Measurements from ENCODE around the gene ZP1.
A peak's percentile ranks its signal among the peaks of the same experiment; 100 is the strongest.

ZP1 gene

GRCh38 chr11:60864856-60865513 lies 2.4 kb upstream of the ZP1 start:
- no peak for DNase-seq (ENCODE audit: low read depth)
- H3K36me3 ChIP-seq (ENCODE audit: control insufficient read depth, insufficient read depth, low read length, severe bottlenecking): no peaks in the 10 kb centered on the region
- H3K4me3 ChIP-seq (ENCODE audit: low read length): no peak overlapping the region
- peaks cover 6% of the 10 kb centered on the region for H3K27me3 ChIP-seq (replicated peaks; ENCODE audit: control insufficient read depth, insufficient read depth, low read length)
- H3K4me1 ChIP-seq (ENCODE audit: control insufficient read depth, insufficient read depth, low read length): peaks cover 9% of the 10 kb centered on the region
- no peak overlapping the region for H3K9ac ChIP-seq (ENCODE audit: low read length)
- no peaks in the 10 kb centered on the region for H3K9me3 ChIP-seq (ENCODE audit: control insufficient read depth, low read length)

GRCh38 chr11:60867871-60868681 lies 734 bp downstream of the ZP1 start:
- H3K9me3 ChIP-seq (ENCODE audit: control insufficient read depth, low read length): no peaks in the 10 kb centered on the region
- peaks cover 32% of the 10 kb centered on the region for H3K4me1 ChIP-seq (ENCODE audit: control insufficient read depth, insufficient read depth, low read length)
- peaks cover 6% of the 10 kb centered on the region for H3K27me3 ChIP-seq (replicated peaks; ENCODE audit: control insufficient read depth, insufficient read depth, low read length)
- no peak overlapping the region for H3K4me3 ChIP-seq (ENCODE audit: low read length)
- DNase-seq (ENCODE audit: low read depth): no peak
- H3K36me3 ChIP-seq (ENCODE audit: control insufficient read depth, insufficient read depth, low read length, severe bottlenecking): no peaks in the 10 kb centered on the region
- H3K9ac ChIP-seq (ENCODE audit: low read length): no peak overlapping the region

GRCh38 chr11:60868682-60869450 lies 1.5 kb downstream of the ZP1 start:
- DNase-seq (ENCODE audit: low read depth): no peak
- H3K4me1 ChIP-seq (ENCODE audit: control insufficient read depth, insufficient read depth, low read length): peaks cover 33% of the 10 kb centered on the region
- H3K36me3 ChIP-seq (ENCODE audit: control insufficient read depth, insufficient read depth, low read length, severe bottlenecking): no peaks in the 10 kb centered on the region
- H3K9me3 ChIP-seq (ENCODE audit: control insufficient read depth, low read length): no peaks in the 10 kb centered on the region
- no peak overlapping the region for H3K9ac ChIP-seq (ENCODE audit: low read length)
- peaks cover 6% of the 10 kb centered on the region for H3K27me3 ChIP-seq (replicated peaks; ENCODE audit: control insufficient read depth, insufficient read depth, low read length)
- no peak overlapping the region for H3K4me3 ChIP-seq (ENCODE audit: low read length)

- H3K36me3 ChIP-seq (ENCODE audit: control insufficient read depth, insufficient read depth, low read length, severe bottlenecking): no peaks in the 10 kb centered on the region
- no peak overlapping the region for H3K9ac ChIP-seq (ENCODE audit: low read length)
- H3K9me3 ChIP-seq (ENCODE audit: control insufficient read depth, low read length): no peaks in the 10 kb centered on the region
- no peak overlapping the region for H3K4me3 ChIP-seq (ENCODE audit: low read length)
- H3K27me3 ChIP-seq (replicated peaks; ENCODE audit: control insufficient read depth, insufficient read depth, low read length): peaks cover 4% of the 10 kb centered on the region
- DNase-seq (ENCODE audit: low read depth): no peak
- peaks cover 27% of the 10 kb centered on the region for H3K4me1 ChIP-seq (ENCODE audit: control insufficient read depth, insufficient read depth, low read length)
These were observed 2.1 kb downstream of the ZP1 start for GRCh38 chr11:60869451-60869825.

- Histone ChIP-seq H3K4me3 (ENCODE audit: low read length) (no peak overlapping the region), H3K9me3 (ENCODE audit: control insufficient read depth, low read length) (no peaks in the 10 kb centered on the region), H3K36me3 (ENCODE audit: control insufficient read depth, insufficient read depth, low read length, severe bottlenecking) (no peaks in the 10 kb centered on the region), H3K4me1 (ENCODE audit: control insufficient read depth, insufficient read depth, low read length) (peaks cover 27% of the 10 kb centered on the region), H3K27me3 (replicated peaks; ENCODE audit: control insufficient read depth, insufficient read depth, low read length) (no peaks in the 10 kb centered on the region), H3K9ac (ENCODE audit: low read length) (no peak overlapping the region)
- DNase-seq (ENCODE audit: low read depth): no peak
These were observed 2.9 kb downstream of the ZP1 start for GRCh38 chr11:60870276-60870675.

GRCh38 chr11:60870733-60871377 lies 3.5 kb downstream of the ZP1 start:
- H3K36me3 ChIP-seq (ENCODE audit: control insufficient read depth, insufficient read depth, low read length, severe bottlenecking): no peaks in the 10 kb centered on the region
- H3K27me3 ChIP-seq (replicated peaks; ENCODE audit: control insufficient read depth, insufficient read depth, low read length): no peaks in the 10 kb centered on the region
- no peak for DNase-seq (ENCODE audit: low read depth)
- no peaks in the 10 kb centered on the region for H3K9me3 ChIP-seq (ENCODE audit: control insufficient read depth, low read length)
- H3K4me1 ChIP-seq (ENCODE audit: control insufficient read depth, insufficient read depth, low read length): peaks cover 27% of the 10 kb centered on the region
- H3K9ac ChIP-seq (ENCODE audit: low read length): peak overlapping the region; percentile 1
- no peak overlapping the region for H3K4me3 ChIP-seq (ENCODE audit: low read length)

- H3K4me1 ChIP-seq (ENCODE audit: control insufficient read depth, insufficient read depth, low read length): peaks cover 27% of the 10 kb centered on the region
These were observed 4.2 kb downstream of the ZP1 start for GRCh38 chr11:60871378-60872061.

GRCh38 chr11:60872124-60872960 lies 5.0 kb downstream of the ZP1 start:
- peak; percentile 53 for DNase-seq (ENCODE audit: low read depth)
- H3K4me3 ChIP-seq (ENCODE audit: low read length): no peak overlapping the region
- H3K4me1 ChIP-seq (ENCODE audit: control insufficient read depth, insufficient read depth, low read length): peaks cover 27% of the 10 kb centered on the region
- H3K36me3 ChIP-seq (ENCODE audit: control insufficient read depth, insufficient read depth, low read length, severe bottlenecking): no peaks in the 10 kb centered on the region
- peak overlapping the region; percentile 32 for H3K9ac ChIP-seq (ENCODE audit: low read length)
- H3K27me3 ChIP-seq (replicated peaks; ENCODE audit: control insufficient read depth, insufficient read depth, low read length): no peaks in the 10 kb centered on the region
- H3K9me3 ChIP-seq (ENCODE audit: control insufficient read depth, low read length): no peaks in the 10 kb centered on the region

More at GRCh38 chr11:60871378-60872061, 4.2 kb downstream of the ZP1 start:
- Histone ChIP-seq H3K9me3 (ENCODE audit: control insufficient read depth, low read length) (no peaks in the 10 kb centered on the region), H3K9ac (ENCODE audit: low read length) (peak overlapping the region; percentile 1), H3K36me3 (ENCODE audit: control insufficient read depth, insufficient read depth, low read length, severe bottlenecking) (no peaks in the 10 kb centered on the region), H3K4me3 (ENCODE audit: low read length) (no peak overlapping the region), H3K27me3 (replicated peaks; ENCODE audit: control insufficient read depth, insufficient read depth, low read length) (no peaks in the 10 kb centered on the region)
- DNase-seq (ENCODE audit: low read depth): peak; percentile 47

GRCh38 chr11:60872961-60873524 lies 5.7 kb downstream of the ZP1 start:
- Histone ChIP-seq H3K9me3 (ENCODE audit: control insufficient read depth, low read length) (no peaks in the 10 kb centered on the region), H3K4me1 (ENCODE audit: control insufficient read depth, insufficient read depth, low read length) (peaks cover 27% of the 10 kb centered on the region), H3K36me3 (ENCODE audit: control insufficient read depth, insufficient read depth, low read length, severe bottlenecking) (no peaks in the 10 kb centered on the region), H3K4me3 (ENCODE audit: low read length) (no peak overlapping the region), H3K9ac (ENCODE audit: low read length) (no peak overlapping the region), H3K27me3 (replicated peaks; ENCODE audit: control insufficient read depth, insufficient read depth, low read length) (no peaks in the 10 kb centered on the region)
- DNase-seq (ENCODE audit: low read depth): peak; percentile 44

GRCh38 chr11:60873533-60873932 lies 6.2 kb downstream of the ZP1 start:
- Histone ChIP-seq H3K36me3 (ENCODE audit: control insufficient read depth, insufficient read depth, low read length, severe bottlenecking) (no peaks in the 10 kb centered on the region), H3K4me3 (ENCODE audit: low read length) (no peak overlapping the region), H3K9me3 (ENCODE audit: control insufficient read depth, low read length) (no peaks in the 10 kb centered on the region), H3K27me3 (replicated peaks; ENCODE audit: control insufficient read depth, insufficient read depth, low read length) (no peaks in the 10 kb centered on the region), H3K9ac (ENCODE audit: low read length) (no peak overlapping the region), H3K4me1 (ENCODE audit: control insufficient read depth, insufficient read depth, low read length) (peaks cover 27% of the 10 kb centered on the region)
- DNase-seq (ENCODE audit: low read depth): no peak
